Natural killer cell (primary cell): ENCODE data around the gene MMP23B. TPM values are rescaled to one million over a fixed set of nuclear protein-coding genes. Genes with fewer than 3 reads are reported as not detected.

ENCODE experiments used
- ATAC-seq, 3 donors: fragments of 150-1000 bp in 2 of 3; fragments of 200-7000 bp in 1 of 3; cut with Tn5 transposase; 1 replicate in 1 of 3; 2 replicates in 2 of 3; pipeline ENCODE4 v1.10.0; 2021; ENCODE audit warnings: mild to moderate bottlenecking in 2 of 3, moderate library complexity in 2 of 3
- DNase-seq, 2 donors: peaks; one replicate each; pipeline versions ENCODE4 v3.0.0 to v3.0.0-alpha.2; 2013 to 2021; ENCODE audit warnings: mixed read lengths in 1 of 2
- H3K27ac ChIP-seq: one replicate; pipeline ENCODE4 v1.5.1; 2013; ENCODE audit warnings: mild to moderate bottlenecking, low read length
- H3K27me3 ChIP-seq: one replicate; pipeline ENCODE4 v1.6.1; 2013; ENCODE audit warnings: low read length; ENCODE audit not compliant: control insufficient read depth, insufficient read depth
- H3K36me3 ChIP-seq: one replicate; pipeline ENCODE4 v1.6.1; 2013; ENCODE audit warnings: low read length; ENCODE audit not compliant: control insufficient read depth, insufficient read depth
- H3K4me1 ChIP-seq: one replicate; pipeline ENCODE4 v1.6.1; 2013; ENCODE audit warnings: low read length; ENCODE audit not compliant: control insufficient read depth, insufficient read depth
- H3K4me3 ChIP-seq: one replicate; pipeline ENCODE4 v1.5.1; 2013; ENCODE audit warnings: low read length
- H3K9me3 ChIP-seq: one replicate; pipeline ENCODE4 v1.6.1; 2013; ENCODE audit warnings: low read length; ENCODE audit not compliant: control insufficient read depth, insufficient read depth
- H3K27ac Mint-ChIP-seq, 2 donors: one replicate each; pipeline ENCODE4 v1.8.0; 2022; ENCODE audit warnings: mild to moderate bottlenecking in 2 of 2, mixed read lengths in 2 of 2, moderate library complexity in 1 of 2
- H3K27me3 Mint-ChIP-seq, 2 donors: one replicate each; pipeline ENCODE4 v1.8.0; 2022; ENCODE audit warnings: low read depth in 2 of 2, mixed read lengths in 2 of 2
- H3K36me3 Mint-ChIP-seq: one replicate; pipeline ENCODE4 v1.8.0; 2022; ENCODE audit warnings: mixed read lengths
- H3K4me1 Mint-ChIP-seq, 2 donors: one replicate each; pipeline ENCODE4 v1.8.0; 2022; ENCODE audit warnings: mixed read lengths in 2 of 2
- H3K4me3 Mint-ChIP-seq: one replicate; pipeline ENCODE4 v1.8.0; 2022; ENCODE audit warnings: mild to moderate bottlenecking, moderate library complexity, mixed read lengths
- H3K9me3 Mint-ChIP-seq, 2 donors: one replicate each; pipeline ENCODE4 v1.8.0; 2022; ENCODE audit warnings: mixed read lengths in 2 of 2
- CTCF ChIP-seq: fragments of 200-600 bp; IDR thresholded peaks from one replicate; pipeline ENCODE4 v1.8.0; 2022; ENCODE audit warnings: antibody characterized with exemption
- WGBS: methylation state at CpG from one replicate; pipeline ENCODE4 v1.1.7; 2013; ENCODE audit warnings: missing lambda C conversion rate; ENCODE audit not compliant: insufficient coverage; 5-methylcytosine and 5-hydroxymethylcytosine counted together
- intact Hi-C: fragments of 100-400 bp; cut with micrococcal nuclease; formaldehyde crosslinking; loops from one replicate; pipeline ENCODE4 v1.14.2; 2022
- total RNA-seq, 4 donors: library from RNA; stranded (reverse); fragments of 120-200 nt in 1 of 4; gene quantifications; one replicate each; pipeline versions ENCODE4 v1.2.3 to v1.2.4, GENCODE V29; 2013 to 2022

MMP23B gene
- total RNA-seq, 3 donors from 2014 or later (not counting 1 experiment from before 2014, with no cell fraction given): 82.9 to 130 (median 126) TPM

GRCh38 chr1:1623631-1624442, 8.1 kb upstream of the MMP23B start:
- TF ChIP-seq CTCF: no peak
- H3K9me3 ChIP-seq: no peaks in the 10 kb centered on the region
- WGBS: 93% methylated on average over 50 of the region's 51 CpGs
- Mint-ChIP-seq H3K9me3 (no peaks in the 10 kb centered on the region), H3K36me3 (no peaks in the 10 kb centered on the region), H3K27ac (no peak overlapping the region), H3K4me3 (no peak overlapping the region), H3K4me1 (peaks cover 8 to 28% of the 10 kb centered on the region in 2 donors), H3K27me3 (no peaks in the 10 kb centered on the region)
- ATAC-seq (no peak), DNase-seq (no peak)
- intact Hi-C loops: no loop called here
- H3K36me3 ChIP-seq: no peaks in the 10 kb centered on the region
- no peaks in the 10 kb centered on the region for H3K27me3 ChIP-seq
- no peak overlapping the region for H3K4me3 ChIP-seq
- H3K27ac ChIP-seq: no peak overlapping the region
- peaks cover 50% of the 10 kb centered on the region for H3K4me1 ChIP-seq

GRCh38 chr1:1624443-1625403, 7.2 kb upstream of the MMP23B start:
- no peaks in the 10 kb centered on the region for H3K36me3 ChIP-seq
- Mint-ChIP-seq H3K9me3 (no peaks in the 10 kb centered on the region), H3K4me1 (peaks cover 8 to 30% of the 10 kb centered on the region in 2 donors), H3K4me3 (peak overlapping the region; percentile 25), H3K36me3 (no peaks in the 10 kb centered on the region), H3K27me3 (no peaks in the 10 kb centered on the region), H3K27ac (peak overlapping the region in 1 of 2 donors; percentile 47)
- 87% methylated on average over 38 of the region's 38 CpGs for WGBS
- no peak overlapping the region for H3K4me3 ChIP-seq
- no peak for DNase-seq
- no peak for TF ChIP-seq CTCF
- peaks cover 50% of the 10 kb centered on the region for H3K4me1 ChIP-seq
- no peaks in the 10 kb centered on the region for H3K27me3 ChIP-seq
- ATAC-seq: no peak
- intact Hi-C loops: no loop called here
- no peaks in the 10 kb centered on the region for H3K9me3 ChIP-seq
- H3K27ac ChIP-seq: no peak overlapping the region

- DNase-seq: no peak
- H3K9me3 Mint-ChIP-seq: no peaks in the 10 kb centered on the region
- no peak for TF ChIP-seq CTCF
- ATAC-seq: no peak
- no peaks in the 10 kb centered on the region for H3K27me3 ChIP-seq
- no peaks in the 10 kb centered on the region for H3K36me3 ChIP-seq
- H3K27ac Mint-ChIP-seq: peak overlapping the region in 1 of 2 donors; percentile 47
- H3K27me3 Mint-ChIP-seq: no peaks in the 10 kb centered on the region
- 90% methylated on average over 28 of the region's 28 CpGs for WGBS
- H3K4me3 Mint-ChIP-seq: no peak overlapping the region
- H3K36me3 Mint-ChIP-seq: no peaks in the 10 kb centered on the region
- H3K4me1 ChIP-seq: peaks cover 53% of the 10 kb centered on the region
- H3K4me3 ChIP-seq: no peak overlapping the region
- intact Hi-C loops: no loop called here
- H3K27ac ChIP-seq: no peak overlapping the region
- H3K4me1 Mint-ChIP-seq: peaks cover 11 to 37% of the 10 kb centered on the region in 2 donors
- no peaks in the 10 kb centered on the region for H3K9me3 ChIP-seq
Observed at GRCh38 chr1:1625404-1625775, 6.6 kb upstream of the MMP23B start.
